ENCODE data around the gene WDR20.

GRCh38 chr14:102238131-102238530 lies 98.4 kb downstream of the WDR20 start:
- TF ChIP-seq CTCF (IDR thresholded peaks at IDR 0.05) = no peak
- no peak for TF ChIP-seq POLR2A (IDR thresholded peaks at IDR 0.05)
